GM23248 (cell line): ENCODE results near the gene SLC39A6.

Source experiments
- EZH2 ChIP-seq: fragments of 200-600 bp; sonication (generic); IDR thresholded peaks from 2 replicates; pipeline ENCODE4 v1.6.1; 2018; ENCODE audit warnings: antibody characterized with exemption, mild to moderate bottlenecking; ENCODE audit not compliant: insufficient read depth, poor library complexity, severe bottlenecking
- EZH2phosphoT487 ChIP-seq: fragments of 200-600 bp; sonication (generic); IDR thresholded peaks from 2 replicates; pipeline ENCODE4 v1.6.1; 2018; ENCODE audit warnings: antibody characterized with exemption, moderate library complexity, mild to moderate bottlenecking, low read depth; ENCODE audit not compliant: insufficient read depth

DNA sequence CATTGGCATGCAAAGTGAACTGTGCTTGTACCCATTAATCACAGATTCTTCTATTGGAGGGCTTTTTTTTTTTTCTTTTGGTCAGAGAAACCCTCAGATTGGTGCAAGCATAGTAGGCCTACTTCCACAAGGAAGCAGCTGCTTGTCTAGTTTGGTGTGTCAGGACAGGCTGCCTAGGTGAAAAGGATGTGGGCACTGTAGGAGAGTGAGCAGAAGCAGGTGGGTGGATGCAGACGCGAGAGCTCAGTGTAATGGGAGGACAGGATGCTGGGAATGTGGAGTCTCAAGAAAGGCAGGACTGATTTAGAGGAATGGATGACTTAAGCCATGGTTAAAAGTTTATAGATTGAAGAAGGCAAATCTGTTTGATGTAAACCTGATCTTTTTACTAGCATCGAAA is 3.6 kb upstream of the SLC39A6 start:
- TF ChIP-seq EZH2 (no peak), EZH2phosphoT487 (no peak)
